ENCODE data around the gene ZNF738.

Gene ZNF738

GRCh38 chr19:21323000-21323399, 35.8 kb upstream of the ZNF738 start:
- no peak overlapping the region for H3K27ac ChIP-seq (replicated peaks)
- DNase-seq (ENCODE audit: low read depth in 1 of 2, low spot score in 1 of 2): no peak
- TF ChIP-seq REST (IDR thresholded peaks at IDR 0.05; ENCODE audit: insufficient replicate concordance, low read depth) (no peak), SPI1 (IDR thresholded peaks at IDR 0.05; ENCODE audit: borderline replicate concordance, low read depth) (no peak), CTCF (IDR thresholded peaks at IDR 0.05; ENCODE audit: insufficient read depth, low read length) (no peak), POLR2AphosphoS5 (IDR thresholded peaks at IDR 0.05; ENCODE audit: low read depth) (no peak), GABPA (IDR thresholded peaks at IDR 0.05; ENCODE audit: low read depth) (no peak)
- no peaks in the 10 kb centered on the region for H3K27me3 ChIP-seq (ENCODE audit: insufficient read depth, poor library complexity, severe bottlenecking)
- no peak overlapping the region for H3K4me3 ChIP-seq (replicated peaks; ENCODE audit: insufficient read depth, low read length)

GRCh38 chr19:21326169-21326568, 32.6 kb upstream of the ZNF738 start:
- Histone ChIP-seq H3K27me3 (ENCODE audit: insufficient read depth, poor library complexity, severe bottlenecking) (no peaks in the 10 kb centered on the region), H3K4me3 (replicated peaks; ENCODE audit: insufficient read depth, low read length) (no peak overlapping the region), H3K27ac (replicated peaks) (no peak overlapping the region)
- no peak for TF ChIP-seq REST (IDR thresholded peaks at IDR 0.05; ENCODE audit: insufficient replicate concordance, low read depth)
- no peak for TF ChIP-seq POLR2AphosphoS5 (IDR thresholded peaks at IDR 0.05; ENCODE audit: low read depth)
- no peak for TF ChIP-seq SPI1 (IDR thresholded peaks at IDR 0.05; ENCODE audit: borderline replicate concordance, low read depth)
- no peak for TF ChIP-seq GABPA (IDR thresholded peaks at IDR 0.05; ENCODE audit: low read depth)
- no peak for TF ChIP-seq CTCF (IDR thresholded peaks at IDR 0.05; ENCODE audit: insufficient read depth, low read length)
- no peak for DNase-seq (ENCODE audit: low read depth in 1 of 2, low spot score in 1 of 2)

- peak overlapping the region; percentile 96 for H3K27ac ChIP-seq (replicated peaks)
- TF ChIP-seq GABPA (IDR thresholded peaks at IDR 0.05; ENCODE audit: low read depth): no peak
- no peak for TF ChIP-seq POLR2AphosphoS5 (IDR thresholded peaks at IDR 0.05; ENCODE audit: low read depth)
- no peak for TF ChIP-seq CTCF (IDR thresholded peaks at IDR 0.05; ENCODE audit: insufficient read depth, low read length)
- no peak for TF ChIP-seq REST (IDR thresholded peaks at IDR 0.05; ENCODE audit: insufficient replicate concordance, low read depth)
- no peak for TF ChIP-seq SPI1 (IDR thresholded peaks at IDR 0.05; ENCODE audit: borderline replicate concordance, low read depth)
- DNase-seq (ENCODE audit: low read depth in 1 of 2, low spot score in 1 of 2): no peak
- H3K27me3 ChIP-seq (ENCODE audit: insufficient read depth, poor library complexity, severe bottlenecking): no peaks in the 10 kb centered on the region
- peak overlapping the region; percentile 56 for H3K4me3 ChIP-seq (replicated peaks; ENCODE audit: insufficient read depth, low read length)
These were observed 30.4 kb upstream of the ZNF738 start for GRCh38 chr19:21328406-21328805.

All from HL-60 (cell line).